Measurements from ENCODE around the gene TSGA10IP.

TSGA10IP gene

DNA sequence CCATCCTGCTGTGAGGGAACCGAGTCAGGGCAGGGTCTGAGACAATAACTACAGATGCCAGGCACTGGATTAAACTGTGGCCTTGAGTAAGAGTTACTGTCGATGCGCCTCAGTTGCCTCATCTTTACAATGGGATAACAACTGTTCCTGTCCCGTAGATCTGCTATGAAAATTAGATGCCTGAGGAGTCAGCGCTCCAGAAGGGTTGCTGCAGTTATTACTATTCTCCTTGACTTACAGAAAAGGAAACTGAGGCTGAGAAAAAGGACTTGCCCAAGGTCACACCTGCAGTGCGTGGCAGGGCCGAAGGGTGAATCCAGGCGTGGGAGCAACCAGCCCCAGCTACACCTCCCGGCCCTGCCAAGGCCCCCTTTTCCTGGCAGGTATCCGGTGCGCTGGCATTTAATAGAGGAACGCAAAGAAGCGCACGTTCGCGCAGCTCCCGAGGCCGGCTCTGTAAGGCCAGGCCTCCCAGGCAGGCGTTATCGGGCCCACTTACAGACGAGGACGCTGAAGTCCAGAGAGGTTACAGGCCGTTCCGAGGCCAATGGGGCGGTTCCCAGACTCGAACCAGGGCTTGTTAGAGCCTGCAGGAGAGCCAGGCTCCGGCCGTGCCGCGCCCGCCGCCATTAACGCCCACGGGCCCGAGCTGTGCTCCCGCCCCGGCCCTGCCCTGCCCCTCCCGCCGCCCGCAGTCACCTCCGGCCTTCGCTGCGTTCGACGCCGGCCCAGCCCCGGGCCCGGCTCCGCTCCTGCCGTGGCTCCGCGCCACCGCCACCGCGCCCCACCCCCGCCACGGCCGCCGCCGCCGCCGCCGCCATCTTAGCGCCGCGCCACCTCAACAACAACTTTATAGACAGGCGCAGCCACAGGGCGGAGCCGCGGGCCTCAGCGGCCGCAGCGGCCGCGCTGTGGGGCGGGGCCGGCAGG lies 26.8 kb upstream of the TSGA10IP start, which contains the start of gene C11orf68:
C11orf68 (minus strand) TSS at position 852 of the 930 bp plus-strand sequence; CDS start at position 821, 31 bp downstream.
- DNase-seq, result no peak

DNA sequence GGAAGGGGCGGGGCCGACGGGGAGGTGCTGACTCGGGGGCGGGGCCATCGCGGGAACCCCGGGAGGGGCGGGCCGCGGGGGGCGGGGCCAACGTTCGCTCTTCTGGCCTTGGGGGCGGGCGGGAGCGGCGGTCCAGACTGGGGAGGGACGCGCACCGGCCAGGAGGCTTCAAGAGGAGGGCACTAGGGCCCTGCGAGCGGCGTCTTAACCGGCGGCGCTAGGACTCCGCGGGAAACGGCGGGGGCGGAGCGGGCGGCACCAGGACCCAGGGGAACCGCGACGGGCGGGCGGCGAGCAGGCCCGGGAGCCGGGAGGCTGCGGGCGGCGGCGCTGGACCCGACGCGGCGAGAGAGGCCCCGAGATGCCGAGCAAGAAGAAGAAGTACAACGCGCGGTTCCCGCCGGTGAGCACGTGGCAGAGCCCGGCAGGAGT lies 26.1 kb upstream of the TSGA10IP start, which contains the start of gene DRAP1:
DRAP1 (plus strand) TSS at position 286 of the 432 bp plus-strand sequence; CDS start at position 362, 76 bp downstream.
- DNase-seq, result peak; percentile 99 to 100 (median 100)

DNA sequence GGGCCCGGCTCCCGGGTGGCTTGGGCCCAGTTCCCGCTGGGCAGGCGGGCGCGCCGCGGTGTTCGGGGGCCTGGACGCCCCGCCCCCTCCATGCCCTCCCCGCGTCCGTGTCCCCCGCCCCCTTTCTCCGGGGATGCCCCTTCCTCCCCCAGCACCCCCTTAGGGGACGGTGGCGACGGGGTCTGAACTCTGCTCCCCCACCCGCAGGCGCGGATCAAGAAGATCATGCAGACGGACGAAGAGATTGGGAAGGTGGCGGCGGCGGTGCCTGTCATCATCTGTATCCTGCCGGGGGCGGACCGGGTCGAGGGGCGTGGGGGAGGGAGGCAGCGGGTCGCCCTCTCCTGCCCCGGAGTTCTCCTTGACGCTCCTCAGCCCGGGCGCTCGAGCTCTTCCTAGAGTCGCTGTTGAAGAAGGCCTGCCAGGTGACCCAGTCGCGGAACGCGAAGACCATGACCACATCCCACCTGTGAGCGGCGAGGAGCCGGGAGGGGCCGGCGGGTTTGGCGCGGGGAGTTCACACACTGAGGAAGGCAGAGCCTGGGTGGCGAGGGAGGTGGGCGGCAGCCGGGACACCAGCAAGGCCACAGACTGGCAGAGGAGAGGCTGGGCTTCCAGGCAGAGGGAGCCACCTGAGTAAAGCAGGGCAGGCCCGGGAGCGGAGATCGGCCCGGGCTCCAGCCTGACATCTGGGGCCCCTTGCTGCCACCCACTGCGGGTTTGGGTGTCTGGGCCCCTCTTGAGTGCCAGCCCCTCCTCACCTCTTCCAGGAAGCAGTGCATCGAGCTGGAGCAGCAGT lies 25.5 kb upstream of the TSGA10IP start:
- DNase-seq, result peak in 3 of 4 experiments; percentile 41 to 63 (median 48)

DNA sequence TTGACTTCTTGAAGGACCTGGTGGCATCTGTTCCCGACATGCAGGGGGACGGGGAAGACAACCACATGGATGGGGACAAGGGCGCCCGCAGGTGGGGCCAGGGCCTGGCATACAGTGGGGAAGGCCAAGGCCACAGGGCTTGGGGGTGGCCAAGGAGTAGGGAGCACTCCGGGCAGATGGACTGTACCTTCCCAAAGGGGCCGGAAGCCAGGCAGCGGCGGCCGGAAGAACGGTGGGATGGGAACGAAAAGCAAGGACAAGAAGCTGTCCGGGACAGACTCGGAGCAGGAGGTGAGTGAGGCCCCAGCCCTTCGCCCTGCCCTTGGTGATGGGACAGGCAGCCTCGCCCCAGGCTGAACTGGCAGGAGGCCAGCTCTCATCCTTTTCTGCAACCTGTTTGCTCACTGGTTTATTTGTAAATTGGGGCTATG lies 24.9 kb upstream of the TSGA10IP start:
- DNase-seq, result no peak

DNA sequence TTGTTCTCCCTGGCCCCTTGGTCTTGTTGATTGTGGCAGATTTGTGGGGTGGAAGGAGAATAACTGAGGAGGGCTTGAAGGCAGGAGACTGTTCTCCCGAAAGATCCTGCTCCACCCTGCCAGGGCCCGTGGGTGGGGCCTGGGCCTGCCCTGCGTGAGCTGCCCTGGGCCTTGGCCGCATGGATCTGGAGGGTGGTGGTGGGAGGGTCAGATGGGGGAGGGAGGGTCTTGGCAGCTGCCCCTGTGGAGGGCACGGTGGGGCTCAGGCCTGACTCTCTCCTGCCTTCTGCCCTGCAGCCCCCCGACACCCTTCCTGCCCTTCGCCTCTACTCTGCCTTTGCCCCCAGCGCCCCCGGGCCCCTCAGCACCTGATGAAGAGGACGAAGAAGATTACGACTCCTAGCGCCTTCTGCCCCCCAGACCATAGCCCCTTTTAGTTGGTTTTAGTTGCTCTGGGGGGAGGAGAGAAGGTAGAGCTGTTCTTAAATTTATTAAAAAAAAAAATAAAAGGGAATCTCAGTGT lies 24.2 kb upstream of the TSGA10IP start:
- DNase-seq, result no peak

DNA sequence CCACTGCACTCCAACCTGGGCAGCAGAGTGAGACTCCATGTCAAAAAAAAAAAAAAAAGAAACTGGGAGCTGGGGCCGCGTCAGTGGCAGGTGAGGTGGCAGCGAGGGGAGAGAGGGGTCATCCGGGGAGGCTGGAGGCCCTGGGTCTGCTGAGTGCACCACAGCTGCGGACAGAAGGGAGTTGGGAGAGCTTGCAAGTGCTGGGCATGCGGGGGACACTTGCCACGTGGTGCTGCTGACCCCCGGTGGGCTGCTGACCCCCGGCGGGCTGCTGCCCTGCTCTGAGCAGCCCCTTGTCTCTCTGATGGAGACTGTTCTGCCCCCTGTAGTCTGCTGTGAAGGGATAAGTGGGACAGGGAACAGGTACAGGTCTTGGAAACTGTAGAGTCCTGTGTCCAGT lies 23.4 kb upstream of the TSGA10IP start:
- no peak for DNase-seq

DNA sequence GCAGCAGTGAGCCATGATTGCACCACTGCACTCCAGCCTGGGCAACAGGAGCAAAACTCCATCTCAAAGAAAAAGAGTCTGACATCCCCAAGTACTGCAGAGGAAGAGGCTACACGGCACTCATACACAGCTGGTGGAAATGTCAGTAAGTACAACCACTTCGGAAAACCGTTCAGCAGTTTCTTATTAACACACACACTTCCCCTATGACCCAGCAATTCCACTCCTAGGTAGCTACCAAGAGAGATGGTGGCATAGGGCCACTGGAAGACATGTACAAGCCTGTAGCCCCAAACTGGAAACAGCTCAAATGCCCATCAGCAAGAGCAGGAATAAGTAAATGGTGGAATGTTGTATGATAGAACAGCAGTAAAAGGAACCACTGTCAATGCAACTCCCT lies 22.7 kb upstream of the TSGA10IP start:
- no peak for DNase-seq

DNA sequence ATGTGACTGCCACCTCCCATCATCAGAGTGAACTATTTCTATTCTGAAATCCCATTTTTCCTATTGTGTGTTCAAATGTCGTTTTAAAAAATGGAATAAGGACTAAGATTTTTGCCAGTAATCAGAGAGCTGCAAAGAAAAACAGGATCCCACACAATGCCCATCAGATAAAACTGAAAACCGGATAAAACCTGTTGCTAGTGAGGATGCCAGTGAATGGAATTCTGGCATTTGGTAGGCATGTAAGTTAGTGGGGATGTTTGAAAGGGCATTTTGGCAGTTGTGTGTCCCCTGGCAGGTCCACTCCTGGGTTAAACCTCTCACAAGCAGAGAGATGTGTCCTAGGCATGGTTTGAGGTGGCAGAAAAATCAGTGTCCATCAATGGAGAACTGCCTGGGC lies 19.9 kb upstream of the TSGA10IP start:
- DNase-seq, result no peak

DNA sequence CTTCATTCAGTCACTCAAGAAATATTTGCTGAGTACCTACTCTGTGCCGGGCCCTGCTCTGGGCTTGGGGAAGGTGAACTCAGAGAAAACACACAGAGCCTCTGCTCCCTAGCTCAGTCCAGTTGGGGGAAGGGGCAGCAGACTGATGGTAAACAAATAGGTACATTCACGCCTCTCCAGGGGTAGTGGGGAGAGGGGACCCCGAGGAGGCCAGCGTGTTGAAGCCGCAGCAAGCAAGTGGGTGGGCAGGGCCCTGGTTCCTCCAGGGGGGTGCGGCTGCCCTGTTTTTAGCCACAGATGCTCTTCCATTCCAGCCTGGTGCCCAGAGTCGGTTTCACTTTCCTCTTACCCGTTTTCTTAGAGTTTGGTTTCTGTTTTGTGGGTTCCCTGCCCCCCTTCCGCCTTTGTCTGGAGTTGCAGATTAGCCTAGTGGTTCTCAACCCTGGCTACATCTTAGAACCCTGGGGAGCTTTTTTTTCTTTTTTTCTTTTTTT lies 17.3 kb upstream of the TSGA10IP start:
- DNase-seq, result peak; percentile 62 to 80 (median 76)

DNA sequence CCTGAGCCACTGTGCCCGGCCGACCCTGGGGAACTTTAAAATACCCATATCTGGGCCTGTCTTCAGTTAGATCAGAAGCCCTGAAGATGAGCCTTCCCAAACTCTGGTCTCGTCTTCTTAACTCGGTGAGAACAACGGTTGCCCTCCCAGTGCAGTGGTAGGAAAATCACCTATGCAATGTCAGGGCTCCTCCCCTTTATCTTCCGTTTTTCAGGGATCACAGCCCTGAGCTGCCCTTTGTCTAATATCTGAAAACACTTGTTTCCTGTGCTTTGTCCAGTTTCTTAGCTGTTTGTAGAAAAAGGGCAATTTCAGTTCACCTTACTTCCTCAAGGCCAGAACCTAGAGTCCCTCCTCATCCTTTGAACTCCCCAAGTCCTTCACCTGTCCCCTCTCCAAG lies 16.6 kb upstream of the TSGA10IP start:
- no peak for DNase-seq

DNA sequence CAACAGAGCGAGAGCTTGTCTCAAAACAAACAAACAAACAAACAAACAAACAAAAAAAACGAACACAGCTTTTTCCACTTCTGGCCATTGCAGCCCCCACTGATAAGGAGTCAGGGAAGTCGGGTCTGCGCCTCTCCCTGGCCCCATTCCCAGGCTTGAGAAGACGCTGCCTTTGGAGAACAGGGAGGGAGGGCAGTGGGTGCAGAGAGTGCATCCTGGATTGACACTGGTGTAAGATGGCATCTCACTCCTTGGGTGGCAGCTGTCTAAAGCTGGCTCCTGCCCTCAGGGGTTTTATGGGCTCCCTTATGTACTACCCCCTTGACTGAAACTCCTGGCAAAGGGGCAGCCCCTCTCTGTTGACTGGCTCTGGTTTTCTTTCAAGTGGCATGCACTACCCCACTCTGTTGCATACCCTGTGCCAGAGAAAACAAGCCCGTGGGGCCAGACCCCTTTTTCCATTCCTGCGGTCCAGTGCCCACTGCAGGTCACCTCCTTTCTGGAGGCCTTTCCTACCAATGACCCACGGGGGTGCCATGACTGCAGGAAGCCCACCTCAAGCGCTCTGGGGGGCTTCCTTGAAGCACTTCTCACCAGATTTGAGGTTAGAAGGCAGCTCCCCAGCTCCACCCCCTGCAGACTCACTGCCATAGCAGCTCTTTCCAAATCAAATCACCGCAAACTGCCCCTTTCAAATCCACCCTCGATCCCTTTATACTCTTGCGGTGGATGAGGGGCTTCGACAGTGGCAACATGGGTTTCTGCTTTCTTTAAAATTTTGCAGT lies 13.3 kb upstream of the TSGA10IP start:
- no peak for DNase-seq

DNA sequence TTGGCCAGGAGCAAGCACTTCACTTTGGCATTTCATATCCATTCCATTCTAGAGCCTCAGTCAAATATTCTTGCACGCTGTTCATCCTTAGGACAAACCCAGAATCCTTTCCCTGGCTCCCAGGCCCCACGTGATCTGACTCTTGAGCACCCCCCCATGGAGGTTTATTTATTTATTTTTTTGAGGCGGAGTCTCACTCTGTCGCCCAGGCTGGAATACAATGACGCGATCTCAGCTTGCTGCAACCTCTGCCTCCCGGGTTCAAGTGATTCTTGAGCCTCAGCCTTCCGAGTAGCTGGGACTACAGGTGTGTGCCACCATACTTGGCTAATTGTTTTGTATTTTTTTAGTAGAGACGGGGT lies 12.7 kb upstream of the TSGA10IP start:
- no peak for DNase-seq

DNA sequence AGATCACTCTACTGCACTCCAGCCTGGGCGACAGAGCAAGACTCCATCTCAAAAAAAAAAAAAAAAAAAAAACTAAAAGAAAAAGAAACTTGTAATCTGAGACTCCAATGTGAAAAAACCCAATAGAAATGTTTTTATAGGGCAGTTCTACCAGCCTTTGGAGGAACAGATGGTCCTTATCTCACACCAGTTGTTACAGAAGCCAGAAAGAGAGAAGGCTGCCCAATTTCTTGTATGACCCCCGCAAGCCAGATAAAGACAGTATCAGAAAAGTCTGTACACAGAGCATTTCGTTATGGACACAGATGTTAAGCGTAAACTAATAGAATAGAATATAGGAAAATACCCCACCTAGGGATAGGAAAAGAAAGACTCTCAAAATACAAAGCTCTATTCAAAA lies 11.3 kb upstream of the TSGA10IP start:
- no peak for DNase-seq

DNA sequence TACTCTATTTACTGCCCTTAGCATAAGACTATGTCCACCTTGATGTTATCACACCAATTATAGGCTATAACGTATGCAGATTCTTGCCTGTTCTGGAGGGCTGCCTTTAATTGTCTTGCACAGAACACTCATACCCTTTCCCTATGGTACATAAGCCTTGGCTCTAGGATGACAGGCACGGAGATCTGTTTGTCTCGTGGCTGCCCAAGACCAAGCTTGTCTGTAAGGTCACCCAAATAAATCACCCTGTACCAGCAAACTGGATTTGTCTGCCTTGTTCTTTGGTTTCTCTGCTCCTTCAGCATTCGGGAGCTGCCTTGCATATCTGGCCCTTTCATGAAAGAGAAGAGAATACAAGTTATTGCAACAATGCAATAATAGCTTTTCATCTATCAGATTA lies 7.5 kb upstream of the TSGA10IP start:
- DNase-seq, result no peak

DNA sequence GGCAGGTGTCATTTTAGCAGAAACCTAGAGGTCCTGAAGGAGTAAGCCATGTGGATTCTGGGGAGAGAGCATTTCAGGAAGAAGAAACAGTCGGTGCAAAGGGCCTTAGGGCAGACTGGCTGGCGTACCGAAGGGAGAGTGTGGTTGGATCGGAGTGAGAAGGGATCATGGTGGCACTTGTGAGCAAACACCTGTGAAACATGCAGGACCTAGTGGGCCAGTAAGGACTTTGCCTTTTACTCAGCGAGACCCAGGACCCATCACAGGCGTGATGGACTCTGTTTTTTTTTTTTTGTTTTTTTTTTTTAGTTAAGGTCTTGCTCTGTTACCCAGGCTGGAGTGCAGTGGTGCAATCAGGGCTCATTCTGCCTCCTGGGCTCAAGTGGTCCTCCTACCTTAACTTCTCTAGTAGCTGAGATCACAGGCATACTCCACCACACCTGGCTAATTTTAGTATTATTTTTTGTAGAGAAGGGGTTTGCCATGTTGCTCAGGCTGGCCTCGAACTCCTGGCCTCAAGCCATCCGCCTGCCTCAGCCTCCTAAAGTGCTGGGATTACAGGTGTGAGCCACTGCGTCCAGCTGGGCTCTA lies 3.5 kb upstream of the TSGA10IP start:
- no peak for DNase-seq

DNA sequence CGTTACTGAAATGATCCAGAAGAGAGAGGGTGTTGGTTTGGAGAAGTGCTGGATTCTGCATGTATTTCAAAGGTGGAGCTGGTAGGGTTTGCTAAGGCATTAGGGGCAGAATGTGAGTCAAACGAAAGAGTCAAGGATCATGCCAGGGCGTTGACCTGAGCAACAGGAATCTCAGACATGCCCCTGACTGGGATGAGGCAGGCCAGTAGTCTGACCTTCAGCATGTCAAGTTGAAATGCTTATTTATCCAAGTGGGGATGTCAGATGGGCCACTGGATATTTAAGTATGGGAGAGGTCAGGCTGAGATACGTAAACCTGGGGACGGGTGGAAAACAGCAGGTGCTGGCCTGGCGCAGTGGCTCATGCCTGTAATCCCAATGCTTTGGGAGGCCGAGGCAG lies 2.7 kb upstream of the TSGA10IP start:
- DNase-seq, result no peak

DNA sequence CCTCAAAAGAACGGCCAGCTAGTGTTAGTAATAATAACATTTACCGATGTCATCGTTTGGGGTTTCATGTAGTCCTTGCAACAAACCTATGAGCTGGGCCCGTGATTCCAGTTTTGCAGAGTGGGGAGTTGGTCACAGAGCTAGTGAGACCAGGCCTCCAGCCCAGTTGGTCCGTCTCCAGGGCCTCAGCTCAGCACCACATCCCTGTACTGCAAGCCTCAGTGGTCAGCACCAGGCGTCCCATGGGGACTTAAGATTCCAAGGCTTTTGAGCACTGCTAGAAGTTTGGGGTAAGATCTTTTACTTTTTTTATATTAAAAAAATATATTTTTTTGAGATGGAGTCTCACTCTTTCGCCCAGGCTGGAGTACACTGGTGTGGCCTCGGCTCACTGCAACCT lies 1.1 kb upstream of the TSGA10IP start:
- no peak for DNase-seq

DNA sequence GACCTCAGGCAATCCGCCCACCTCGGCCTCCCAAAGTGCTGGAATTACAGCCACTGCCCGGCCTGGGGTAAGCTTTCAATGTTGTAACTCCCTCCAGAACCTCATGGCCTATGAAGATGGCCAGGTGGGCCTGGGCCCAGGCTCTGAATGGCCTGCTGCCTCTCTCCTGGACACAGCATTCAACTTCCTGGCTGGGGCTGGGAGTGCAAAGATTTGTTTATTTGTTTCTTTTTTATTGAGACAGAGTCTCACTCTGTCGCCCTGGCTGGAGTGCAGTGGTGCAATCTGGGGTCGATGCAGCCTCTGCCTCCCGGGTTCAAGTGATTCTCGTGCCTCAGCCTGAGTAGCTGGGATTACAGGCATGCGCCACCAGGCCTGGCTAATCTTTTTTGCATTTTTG lies 513 bp upstream of the TSGA10IP start:
- DNase-seq, result no peak

DNA sequence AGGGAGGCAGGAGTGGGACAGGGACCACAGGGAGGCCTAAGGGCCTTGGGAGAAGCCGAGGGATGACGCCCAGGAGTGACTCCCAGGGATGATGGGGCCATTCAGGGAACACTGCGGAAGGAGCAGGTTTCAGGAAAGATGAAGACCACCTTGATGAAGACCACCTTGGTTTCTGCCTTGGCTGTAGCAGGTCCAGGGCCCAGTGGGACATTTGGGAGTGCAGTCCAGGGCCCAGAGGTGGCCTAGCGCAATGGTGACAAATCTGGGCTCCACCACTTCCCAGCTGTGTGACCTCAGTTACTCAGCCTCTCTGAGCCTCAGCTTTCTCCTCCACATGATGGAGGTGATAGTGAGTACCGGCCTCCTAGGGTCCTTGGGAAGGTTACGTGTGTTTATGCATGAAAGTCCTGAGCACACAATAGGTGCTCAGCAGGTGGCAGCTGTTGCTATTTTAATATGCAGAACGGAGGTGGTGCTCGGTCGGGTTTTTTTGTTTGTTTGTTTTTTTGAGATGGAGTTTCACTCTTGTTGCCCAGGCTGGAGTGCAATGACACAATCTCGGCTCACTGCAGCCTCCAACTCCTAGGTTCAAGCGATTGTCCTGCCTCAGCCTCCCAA lies 770 bp downstream of the TSGA10IP start:
- no peak for DNase-seq

DNA sequence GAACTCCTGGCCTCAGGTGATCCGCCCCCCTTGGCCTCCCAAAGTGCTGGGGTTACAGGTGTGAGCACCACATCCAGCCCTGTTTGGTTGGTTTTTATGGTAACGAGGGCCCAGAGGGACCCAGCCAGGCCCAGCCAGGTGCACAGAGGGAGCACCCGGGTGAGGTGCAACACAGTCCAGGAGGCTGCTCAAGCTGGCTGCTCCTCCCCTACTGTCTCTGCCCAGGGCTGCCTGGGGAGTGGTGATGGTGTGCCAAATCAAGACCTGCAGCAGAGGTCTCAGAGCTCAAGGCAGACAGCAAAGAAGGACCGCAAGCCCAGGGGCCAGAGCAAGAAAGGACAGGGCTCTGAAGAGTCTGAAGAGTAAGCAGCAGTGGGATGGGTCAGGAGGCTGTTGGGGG lies 1.4 kb downstream of the TSGA10IP start:
- DNase-seq, result no peak

DNA sequence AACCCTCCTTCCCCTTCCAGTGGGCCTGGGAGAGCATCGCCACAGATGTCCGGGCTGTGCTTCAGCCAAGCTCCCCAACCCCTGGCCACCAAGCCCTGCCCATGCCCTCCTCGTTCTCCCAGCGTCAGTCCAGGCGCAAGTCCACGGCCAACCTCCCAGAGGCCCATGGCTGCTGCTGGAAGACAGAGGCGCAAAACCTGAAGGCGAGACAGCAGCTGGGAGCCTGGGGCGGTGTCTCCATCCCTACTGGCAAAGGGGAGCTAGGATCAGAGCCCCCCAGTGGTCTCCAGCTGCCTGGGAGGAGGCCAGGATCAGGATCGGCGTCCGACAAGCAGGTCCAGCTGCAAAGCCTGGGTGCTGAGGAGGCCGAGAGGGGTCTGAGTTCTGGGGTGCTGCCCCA lies 1.9 kb downstream of the TSGA10IP start:
- no peak for DNase-seq

Measured in suppressor macrophage (primary cell).